Effector memory CD8-positive, alpha-beta T cell (primary cell): ENCODE results near the gene CD47.
A peak's percentile ranks its signal among the peaks of the same experiment; 100 is the strongest.

Experiments used
- ATAC-seq: fragments of 150-1000 bp; cut with Tn5 transposase; replicated peaks from 2 replicates; pipeline ENCODE4 v1.10.0; 2021; ENCODE audit warnings: mild to moderate bottlenecking, moderate library complexity
- DNase-seq, 3 experiments: peaks; one replicate each; pipeline ENCODE4 v3.0.0; 2021
- H3K27ac Mint-ChIP-seq, 2 donors: one replicate each; pipeline ENCODE4 v1.8.0; 2022; ENCODE audit warnings: mild to moderate bottlenecking in 2 of 2, mixed read lengths in 2 of 2, moderate library complexity in 2 of 2
- H3K27me3 Mint-ChIP-seq, 2 donors: one replicate each; pipeline ENCODE4 v1.8.0; 2022; ENCODE audit warnings: mixed read lengths in 2 of 2
- H3K36me3 Mint-ChIP-seq: one replicate; pipeline ENCODE4 v1.8.0; 2022; ENCODE audit warnings: mild to moderate bottlenecking, moderate library complexity, mixed read lengths; ENCODE audit not compliant: insufficient read depth
- H3K4me1 Mint-ChIP-seq, 2 donors: one replicate each; pipeline ENCODE4 v1.8.0; 2022; ENCODE audit warnings: low read depth in 2 of 2, mixed read lengths in 2 of 2
- H3K4me3 Mint-ChIP-seq, 2 donors: one replicate each; pipeline ENCODE4 v1.8.0; 2022; ENCODE audit warnings: mild to moderate bottlenecking in 2 of 2, mixed read lengths in 2 of 2, moderate library complexity in 2 of 2
- H3K9me3 Mint-ChIP-seq, 2 donors: one replicate each; pipeline ENCODE4 v1.8.0; 2022; ENCODE audit warnings: mixed read lengths in 2 of 2

The CD47 gene

GRCh38 chr3:108093616-108094015 is 2.8 kb upstream of the CD47 start:
- Mint-ChIP-seq H3K9me3 (peaks cover 0 to 2% of the 10 kb centered on the region in 2 donors), H3K36me3 (peaks cover 27% of the 10 kb centered on the region), H3K27ac (peak overlapping the region; percentile 99), H3K27me3 (no peaks in the 10 kb centered on the region), H3K4me3 (no peak overlapping the region), H3K4me1 (peaks cover 28 to 30% of the 10 kb centered on the region in 2 donors)
- ATAC-seq (no peak), DNase-seq (no peak)

GRCh38 chr3:108093021-108093420 is 2.2 kb upstream of the CD47 start:
- peaks cover 0 to 2% of the 10 kb centered on the region in 2 donors for H3K9me3 Mint-ChIP-seq
- peak overlapping the region; percentile 99 for H3K27ac Mint-ChIP-seq
- H3K27me3 Mint-ChIP-seq, result no peaks in the 10 kb centered on the region
- peaks cover 27% of the 10 kb centered on the region for H3K36me3 Mint-ChIP-seq
- no peak overlapping the region for H3K4me3 Mint-ChIP-seq
- DNase-seq (no peak), ATAC-seq (no peak)
- H3K4me1 Mint-ChIP-seq, result peaks cover 28 to 30% of the 10 kb centered on the region in 2 donors

GRCh38 chr3:108092501-108092900 is 1.7 kb upstream of the CD47 start:
- no peaks in the 10 kb centered on the region for H3K27me3 Mint-ChIP-seq
- H3K4me3 Mint-ChIP-seq, result no peak overlapping the region
- DNase-seq, result no peak
- peaks cover 0 to 2% of the 10 kb centered on the region in 2 donors for H3K9me3 Mint-ChIP-seq
- H3K27ac Mint-ChIP-seq, result peak overlapping the region; percentile 99
- ATAC-seq, result no peak
- peaks cover 28% of the 10 kb centered on the region in 2 donors for H3K4me1 Mint-ChIP-seq
- H3K36me3 Mint-ChIP-seq, result peaks cover 27% of the 10 kb centered on the region

GRCh38 chr3:108091498-108092250 is 843 bp upstream of the CD47 start:
- H3K27me3 Mint-ChIP-seq, result no peaks in the 10 kb centered on the region
- peaks cover 25 to 28% of the 10 kb centered on the region in 2 donors for H3K4me1 Mint-ChIP-seq
- ATAC-seq, result no peak
- no peak for DNase-seq
- H3K4me3 Mint-ChIP-seq, result no peak overlapping the region
- peaks cover 0 to 2% of the 10 kb centered on the region in 2 donors for H3K9me3 Mint-ChIP-seq
- H3K36me3 Mint-ChIP-seq, result peaks cover 27% of the 10 kb centered on the region
- H3K27ac Mint-ChIP-seq, result peak overlapping the region; percentile 99

GRCh38 chr3:108090049-108090700 is 656 bp downstream of the CD47 start:
- H3K27me3 Mint-ChIP-seq, result no peaks in the 10 kb centered on the region
- peak overlapping the region; percentile 99 for H3K27ac Mint-ChIP-seq
- H3K4me3 Mint-ChIP-seq, result no peak overlapping the region
- H3K36me3 Mint-ChIP-seq, result peaks cover 27% of the 10 kb centered on the region
- peaks cover 0 to 2% of the 10 kb centered on the region in 2 donors for H3K9me3 Mint-ChIP-seq
- ATAC-seq (peak; percentile 24), DNase-seq (peak; percentile 51 to 64 (median 57))
- peaks cover 22% of the 10 kb centered on the region in 2 donors for H3K4me1 Mint-ChIP-seq

GRCh38 chr3:108089579-108089978 is 1.3 kb downstream of the CD47 start:
- Mint-ChIP-seq H3K4me1 (peaks cover 22% of the 10 kb centered on the region in 2 donors), H3K27ac (peak overlapping the region; percentile 99), H3K27me3 (no peaks in the 10 kb centered on the region), H3K9me3 (peaks cover 0 to 2% of the 10 kb centered on the region in 2 donors), H3K36me3 (peaks cover 27% of the 10 kb centered on the region), H3K4me3 (no peak overlapping the region)
- DNase-seq, result no peak
- ATAC-seq, result no peak

- Mint-ChIP-seq H3K27me3 (no peaks in the 10 kb centered on the region), H3K9me3 (peaks cover 0 to 2% of the 10 kb centered on the region in 2 donors), H3K4me3 (no peak overlapping the region), H3K36me3 (peaks cover 27% of the 10 kb centered on the region), H3K27ac (no peak overlapping the region), H3K4me1 (peaks cover 22% of the 10 kb centered on the region in 2 donors)
- peak; percentile 27 to 39 (median 31) for DNase-seq
- peak; percentile 3 for ATAC-seq
Measured at GRCh38 chr3:108088697-108089096, 2.1 kb downstream of the CD47 start.

- no peak for ATAC-seq
- peak overlapping the region in 1 of 2 donors; percentile 36 for H3K27ac Mint-ChIP-seq
- H3K4me3 Mint-ChIP-seq, result no peak overlapping the region
- H3K4me1 Mint-ChIP-seq, result peaks cover 17% of the 10 kb centered on the region in 2 donors
- H3K27me3 Mint-ChIP-seq, result no peaks in the 10 kb centered on the region
- peaks cover 0 to 2% of the 10 kb centered on the region in 2 donors for H3K9me3 Mint-ChIP-seq
- DNase-seq, result no peak
- H3K36me3 Mint-ChIP-seq, result peaks cover 27% of the 10 kb centered on the region
Measured at GRCh38 chr3:108088146-108088545, 2.7 kb downstream of the CD47 start.

- peaks cover 0 to 2% of the 10 kb centered on the region in 2 donors for H3K9me3 Mint-ChIP-seq
- H3K27ac Mint-ChIP-seq, result no peak overlapping the region
- H3K4me1 Mint-ChIP-seq, result peaks cover 2 to 6% of the 10 kb centered on the region in 2 donors
- no peaks in the 10 kb centered on the region for H3K27me3 Mint-ChIP-seq
- H3K4me3 Mint-ChIP-seq, result no peak overlapping the region
- peaks cover 17% of the 10 kb centered on the region for H3K36me3 Mint-ChIP-seq
- DNase-seq, result no peak
- ATAC-seq, result no peak
Measured at GRCh38 chr3:108086653-108087052, 4.2 kb downstream of the CD47 start.

GRCh38 chr3:108085810-108086350 is 5.0 kb downstream of the CD47 start:
- no peaks in the 10 kb centered on the region for H3K9me3 Mint-ChIP-seq
- DNase-seq, result no peak
- H3K36me3 Mint-ChIP-seq, result peaks cover 9% of the 10 kb centered on the region
- H3K27ac Mint-ChIP-seq, result no peak overlapping the region
- peaks cover 0 to 6% of the 10 kb centered on the region in 2 donors for H3K4me1 Mint-ChIP-seq
- no peak for ATAC-seq
- no peaks in the 10 kb centered on the region for H3K27me3 Mint-ChIP-seq
- H3K4me3 Mint-ChIP-seq, result no peak overlapping the region

GRCh38 chr3:108085370-108085769 is 5.5 kb downstream of the CD47 start:
- DNase-seq, result no peak
- no peak overlapping the region for H3K4me3 Mint-ChIP-seq
- H3K9me3 Mint-ChIP-seq, result no peaks in the 10 kb centered on the region
- H3K36me3 Mint-ChIP-seq, result peaks cover 5% of the 10 kb centered on the region
- H3K4me1 Mint-ChIP-seq, result peaks cover 0 to 6% of the 10 kb centered on the region in 2 donors
- H3K27ac Mint-ChIP-seq, result no peak overlapping the region
- no peaks in the 10 kb centered on the region for H3K27me3 Mint-ChIP-seq
- ATAC-seq, result no peak

GRCh38 chr3:108079877-108080276 is 11.0 kb downstream of the CD47 start:
- peak overlapping the region; percentile 77 to 92 for H3K27ac Mint-ChIP-seq
- ATAC-seq (peak; percentile 68), DNase-seq (no peak)
- no peaks in the 10 kb centered on the region for H3K27me3 Mint-ChIP-seq
- H3K9me3 Mint-ChIP-seq, result no peaks in the 10 kb centered on the region
- H3K4me1 Mint-ChIP-seq, result peaks cover 36 to 46% of the 10 kb centered on the region in 2 donors
- H3K4me3 Mint-ChIP-seq, result peak overlapping the region; percentile 22 to 62
- H3K36me3 Mint-ChIP-seq, result peaks cover 26% of the 10 kb centered on the region

GRCh38 chr3:108079043-108079442 is 11.8 kb downstream of the CD47 start:
- peak overlapping the region; percentile 77 to 92 for H3K27ac Mint-ChIP-seq
- no peaks in the 10 kb centered on the region for H3K9me3 Mint-ChIP-seq
- peaks cover 29% of the 10 kb centered on the region for H3K36me3 Mint-ChIP-seq
- H3K4me3 Mint-ChIP-seq, result peak overlapping the region; percentile 22 to 62
- no peaks in the 10 kb centered on the region for H3K27me3 Mint-ChIP-seq
- ATAC-seq, result no peak
- H3K4me1 Mint-ChIP-seq, result peaks cover 40 to 50% of the 10 kb centered on the region in 2 donors
- no peak for DNase-seq
